ENCODE data around the gene FBN2. TPM values are rescaled to one million over a fixed set of nuclear protein-coding genes. Genes with fewer than 3 reads are reported as not detected.

Gene FBN2
- total RNA-seq, 1 experiment from 2014 or later: 0.42 TPM

GRCh38 chr5:128490761-128491160 is 47.3 kb downstream of the FBN2 start:
- POLR2A ChIA-PET: no interaction called here
- DNase-seq (ENCODE audit: low read depth, low spot score) (no peak), ATAC-seq (no peak)
- Histone ChIP-seq H3K36me3 (ENCODE audit: control insufficient read depth in 1 of 2, insufficient read depth in 2 of 2, low read length in 2 of 2) (no peaks in the 10 kb centered on the region), H2AFZ (ENCODE audit: low read depth, low read length, poor library complexity, severe bottlenecking) (no peak overlapping the region), H3K9me2 (ENCODE audit: insufficient read depth) (no peaks in the 10 kb centered on the region), H3K4me3 (replicated peaks in 1 of 2; ENCODE audit: low read depth in 1 of 2, low read length in 2 of 2) (no peak overlapping the region), H3K9ac (ENCODE audit: low read length) (no peak overlapping the region), H4K20me1 (ENCODE audit: insufficient read depth) (no peaks in the 10 kb centered on the region), H3K27ac (ENCODE audit: low read depth, low read length) (no peak overlapping the region), H3K4me2 (ENCODE audit: low read length) (no peak overlapping the region), H3K4me1 (ENCODE audit: control insufficient read depth in 1 of 2, insufficient read depth in 2 of 2, low read length in 2 of 2) (no peaks in the 10 kb centered on the region), H3K9me3 (ENCODE audit: control insufficient read depth in 1 of 2, insufficient read depth in 1 of 2, low read depth in 1 of 2, low read length in 2 of 2) (no peaks in the 10 kb centered on the region), H3K79me2 (ENCODE audit: insufficient read depth, low read length) (no peaks in the 10 kb centered on the region), H3K27me3 (ENCODE audit: insufficient read depth, low read length) (no peaks in the 10 kb centered on the region)
- CTCF ChIA-PET: no interaction called here
- no peak for TF ChIP-seq REST (IDR thresholded peaks at IDR 0.05; ENCODE audit: low read depth)
- no peak for TF ChIP-seq EGR1 (IDR thresholded peaks at IDR 0.05; ENCODE audit: low read depth)
- TF ChIP-seq CTCF (IDR thresholded peaks at IDR 0.05 in 2 of 3, conservative IDR thresholded peaks at IDR 0.05 in 1 of 3; ENCODE audit: borderline replicate concordance in 1 of 3, insufficient read depth in 1 of 3, low read depth in 2 of 3, low read length in 2 of 3): no peak
- TF ChIP-seq EZH2 (IDR thresholded peaks at IDR 0.05): no peak
- no peak for TF ChIP-seq FOSL1 (IDR thresholded peaks at IDR 0.05; ENCODE audit: low read depth)
- no peak for TF ChIP-seq ATF3 (IDR thresholded peaks at IDR 0.05)
- no peak for TF ChIP-seq SRF (IDR thresholded peaks at IDR 0.05; ENCODE audit: low read depth)
- no peak for TF ChIP-seq CBX3 (IDR thresholded peaks at IDR 0.05; ENCODE audit: low read depth)
- TF ChIP-seq ZNF274 (IDR thresholded peaks at IDR 0.05; ENCODE audit: low read depth, low read length): no peak
- intact Hi-C loops (cut with micrococcal nuclease): loop anchor here (10.0 kb wide), 1 partner anchor 746 kb away; no protein-coding TSS in a partner anchor
- RAD21 ChIA-PET (ENCODE audit: low non-redundant PET in 1 of 2, low total read pairs in 2 of 2, uncharacterized antibody in 2 of 2, unreplicated experiment in 2 of 2): no interaction called here
- no TSS peak for BruUV-seq (replicated peaks)
